ENCODE data around the gene RIMKLB. TPM values are rescaled to one million over a fixed set of nuclear protein-coding genes. Genes with fewer than 3 reads are reported as not detected.

The RIMKLB gene
- polyA plus RNA-seq, 2 of the 4 experiments (the other 2 are of a cell fraction), result 21.0 to 43.8 TPM

- no peak for FAIRE-seq
- H3K4me1 ChIP-seq, result no peaks in the 10 kb centered on the region; the same call in 2 of the 3 replicates
- no peak overlapping the region for H3K4me2 ChIP-seq
- no peak overlapping the region for H3K27ac ChIP-seq
- H3K4me3 ChIP-seq, result no peak overlapping the region
- H3K9me3 ChIP-seq, result no peaks in the 10 kb centered on the region
- no peak for ATAC-seq
- TF ChIP-seq HOXA7 (CRISPR knock-in tag; IDR thresholded peaks at IDR 0.05) (no peak), HOXB13 (CRISPR knock-in tag; IDR thresholded peaks at IDR 0.05; ENCODE audit: low read depth) (no peak), HES2 (IDR thresholded peaks at IDR 0.05) (no peak), MYC (IDR thresholded peaks at IDR 0.05; ENCODE audit: borderline replicate concordance, low read length) (no peak), E2F6 (IDR thresholded peaks at IDR 0.05; ENCODE audit: borderline replicate concordance, low read depth) (no peak)
- no peak for DNase-seq (ENCODE audit: low read depth in 1 of 2, low spot score in 1 of 2)
- ChIA-PET POLR2A (no interaction called here), CTCF (interaction anchor here (1.0 to 2.9 kb wide), 4 partner anchors 8 to 389 kb away, joined by 3 to 9 read pairs (median 4); no protein-coding TSS in a partner anchor)
- 51% methylated on average over 3 of the region's 3 CpGs for WGBS (ENCODE audit: missing lambda C conversion rate)
Observed at GRCh38 chr12:8661016-8661415, 36.8 kb upstream of the RIMKLB start.

GRCh38 chr12:8661751-8662150, 36.0 kb upstream of the RIMKLB start:
- H3K9me3 ChIP-seq, result no peaks in the 10 kb centered on the region
- WGBS (ENCODE audit: missing lambda C conversion rate), result 23% methylated on average over 3 of the region's 3 CpGs

More at GRCh38 chr12:8661751-8662150, 36.0 kb upstream of the RIMKLB start:
- TF ChIP-seq TFCP2L1 (CRISPR knock-in tag; IDR thresholded peaks at IDR 0.05), result no peak
- TF ChIP-seq HEYL (CRISPR knock-in tag; IDR thresholded peaks at IDR 0.05), result no peak
- TF ChIP-seq BCL3 (IDR thresholded peaks at IDR 0.05), result no peak
- TF ChIP-seq PBX3 (IDR thresholded peaks at IDR 0.05), result no peak
- no peak for TF ChIP-seq REST (IDR thresholded peaks at IDR 0.05)
- ChIA-PET POLR2A (no interaction called here), CTCF (interaction anchor here (0.6 to 2.9 kb wide), 3 partner anchors 20 to 388 kb away, joined by 3 to 9 read pairs (median 4); no protein-coding TSS in a partner anchor)
- H3K27ac ChIP-seq, result no peak overlapping the region
- no peak overlapping the region for H3K4me3 ChIP-seq
- H3K4me2 ChIP-seq, result no peak overlapping the region
- FAIRE-seq (no peak), DNase-seq (ENCODE audit: low read depth in 1 of 2, low spot score in 1 of 2) (no peak), ATAC-seq (no peak)
- no peaks in the 10 kb centered on the region; the same call in 2 of the 3 replicates for H3K4me1 ChIP-seq

Measured in A549 (cell line).